Lower leg skin (tissue), 4 donors: Measurements from ENCODE around the gene SIL1. TPM values are rescaled to one million over a fixed set of nuclear protein-coding genes. Genes with fewer than 3 reads are reported as not detected.
"Not testable (repeated sequence)": the region's sequence is repeated elsewhere in the genome, so short reads cannot be mapped to it uniquely, and the experiment has no call there.

Source experiments
- DNase-seq, 2 donors: peaks; one replicate each; pipeline ENCODE4 v3.0.0-alpha.2; 2019; ENCODE audit warnings: low spot score in 2 of 2
- H3K4me3 ChIP-seq: fragments of 200-600 bp; sonication (generic); 2 replicates; pipeline ENCODE4 v1.5.1; 2017; ENCODE audit warnings: mild to moderate bottlenecking, low read depth; ENCODE audit not compliant: poor library complexity, severe bottlenecking
- CTCF ChIP-seq, 3 donors: fragments of 450-650 bp; IDR thresholded peaks; one replicate each; pipeline ENCODE4 v1.5.1; 2016; ENCODE audit warnings: antibody characterized with exemption in 3 of 3, mild to moderate bottlenecking in 3 of 3, moderate library complexity in 2 of 3
- POLR2A ChIP-seq, 2 donors: fragments of 450-650 bp; IDR thresholded peaks; one replicate each; pipeline ENCODE4 v1.6.1; 2016 to 2017; ENCODE audit warnings: antibody characterized with exemption in 2 of 2, mild to moderate bottlenecking in 1 of 2, moderate library complexity in 1 of 2
- WGBS, 2 donors: methylation state at CpG; one replicate each; pipeline ENCODE4 v1.1.5; 2018; 5-methylcytosine and 5-hydroxymethylcytosine counted together
- intact Hi-C: fragments of 100-400 bp; cut with DNase I; formaldehyde crosslinking; loops from one replicate; pipeline ENCODE4 v1.15.0; 2023; ENCODE audit warnings: low total_unique reads
- total RNA-seq, 4 donors: library from RNA; depleted of rRNA; stranded (reverse); fragments of >200 nt; gene quantifications; one replicate each; pipeline ENCODE4 v1.1.0, GENCODE V29; 2016

SIL1 gene
- total RNA-seq, 4 donors from 2014 or later = 35.1 to 45.4 (median 39.3) TPM

DNA sequence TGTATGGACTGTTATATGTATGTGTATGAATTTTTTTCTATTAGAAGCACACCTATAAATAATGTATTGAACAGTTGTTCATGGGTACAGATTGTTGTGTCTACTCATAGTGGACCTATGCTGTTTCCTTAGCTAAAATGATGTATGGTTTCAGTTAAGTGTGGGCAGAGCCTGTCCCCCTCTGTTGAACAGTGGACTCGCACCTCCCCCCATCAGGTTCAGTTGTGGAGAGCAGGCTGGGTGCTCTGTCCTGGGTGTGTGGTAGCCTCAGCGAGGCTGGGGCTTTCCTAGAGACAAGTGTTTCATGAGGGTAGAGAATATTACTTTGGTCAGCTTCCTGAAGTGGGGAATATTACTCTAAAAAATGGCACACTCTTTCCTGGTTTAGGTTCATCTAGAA lies 275.7 kb downstream of the SIL1 start:
- TF ChIP-seq POLR2A (IDR thresholded peaks at IDR 0.05) (no peak), CTCF (IDR thresholded peaks at IDR 0.05) (no peak)
- H3K4me3 ChIP-seq = no peak overlapping the region
- WGBS, 2 donors = 95 to 97% methylated on average over 2 of the region's 2 CpGs
- intact Hi-C loops = no loop called here
- no peak for DNase-seq

DNA sequence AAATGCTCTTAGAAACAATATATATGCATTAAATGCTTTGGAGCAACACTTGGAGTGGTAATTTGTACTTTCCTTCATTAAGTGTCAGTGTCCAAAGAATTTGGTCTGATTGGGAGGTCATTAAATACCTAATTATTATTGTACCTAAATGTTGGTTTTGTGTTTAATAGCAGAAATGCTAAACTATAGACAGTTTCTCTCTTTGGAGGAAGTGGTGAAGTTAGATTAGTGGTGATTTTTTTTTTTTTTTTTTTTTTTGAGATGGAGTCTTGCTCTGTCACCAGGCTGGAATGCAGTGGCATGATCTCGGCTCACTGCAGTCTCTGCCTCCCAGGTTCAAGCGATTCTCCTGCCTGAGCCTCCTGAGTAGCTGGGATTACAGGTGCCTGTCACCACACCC lies 276.8 kb downstream of the SIL1 start:
- H3K4me3 ChIP-seq, DNase-seq, intact Hi-C loops: not testable (repeated sequence)
- 81 to 89% methylated on average over 2 of the region's 2 CpGs for WGBS, 2 donors

GRCh38 chr5:138920181-138920580 lies 278.0 kb downstream of the SIL1 start:
- intact Hi-C loops = no loop called here
- TF ChIP-seq CTCF (IDR thresholded peaks at IDR 0.05) (no peak), POLR2A (IDR thresholded peaks at IDR 0.05) (no peak)
- no peak overlapping the region for H3K4me3 ChIP-seq
- no peak for DNase-seq
- 95 to 99% methylated on average over 8 of the region's 8 CpGs for WGBS, 2 donors

DNA sequence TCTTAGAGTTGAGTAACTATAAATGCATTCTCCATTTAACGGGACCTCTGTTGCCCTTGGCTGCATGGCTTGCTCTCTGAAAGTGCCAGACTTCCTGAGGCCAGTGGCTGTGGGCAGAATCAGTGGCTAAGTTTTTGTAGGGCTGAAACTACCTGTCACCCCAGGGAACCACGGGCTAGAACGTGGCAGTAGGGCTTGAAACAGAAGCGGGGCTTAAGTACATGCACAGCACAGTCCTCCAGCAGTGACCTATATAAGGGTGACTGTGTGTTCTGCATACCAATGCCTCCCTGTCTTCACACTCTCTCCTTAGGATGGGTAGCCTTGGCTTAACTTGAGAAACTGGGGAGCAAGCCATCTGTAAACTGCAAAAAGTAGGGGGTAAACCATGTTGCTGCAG lies 279.5 kb downstream of the SIL1 start:
- intact Hi-C loops = no loop called here
- WGBS, 2 donors = 71 to 83% methylated on average over 4 of the region's 4 CpGs
- no peak for TF ChIP-seq CTCF (IDR thresholded peaks at IDR 0.05)
- no peak for TF ChIP-seq POLR2A (IDR thresholded peaks at IDR 0.05)
- no peak overlapping the region for H3K4me3 ChIP-seq
- no peak for DNase-seq

- TF ChIP-seq CTCF (IDR thresholded peaks at IDR 0.05) = no peak
- TF ChIP-seq POLR2A (IDR thresholded peaks at IDR 0.05) = no peak
- intact Hi-C loops = no loop called here
- DNase-seq = no peak
- WGBS, 2 donors = 91 to 97% methylated on average over 3 of the region's 3 CpGs
- H3K4me3 ChIP-seq = no peak overlapping the region
Measured at GRCh38 chr5:138914338-138914737, 283.8 kb downstream of the SIL1 start.

- no peak overlapping the region for H3K4me3 ChIP-seq
- 96 to 98% methylated on average over 3 of the region's 3 CpGs for WGBS, 2 donors
- TF ChIP-seq POLR2A (IDR thresholded peaks at IDR 0.05) = no peak
- TF ChIP-seq CTCF (IDR thresholded peaks at IDR 0.05) = no peak
- intact Hi-C loops = no loop called here
- no peak for DNase-seq
Measured at GRCh38 chr5:138913773-138914172, 284.4 kb downstream of the SIL1 start.
